H1 (cell line): ENCODE measurements around the gene MAPT. TPM values are rescaled to one million over a fixed set of nuclear protein-coding genes. Genes with fewer than 3 reads are reported as not detected.

Source experiments
- CHD7 ChIP-seq: fragments of 300-600 bp; sonication (generic); IDR thresholded peaks from 2 replicates; pipeline ENCODE4 v1.7.1; 2012; ENCODE audit warnings: low read length, moderate library complexity, mild to moderate bottlenecking, inconsistent platforms; ENCODE audit not compliant: insufficient replicate concordance
- MAFK ChIP-seq: IDR thresholded peaks from 2 replicates; pipeline ENCODE4 v1.6.1; 2012; ENCODE audit warnings: low read depth, mild to moderate bottlenecking, improper control_type of control experiment, low read length
- POLR2A ChIP-seq, 2 experiments: IDR thresholded peaks; 1 replicate in 1 of 2; 2 replicates in 1 of 2; pipeline ENCODE4 v1.6.1; 2011; ENCODE audit warnings: low read depth in 2 of 2, low read length in 2 of 2, mild to moderate bottlenecking in 2 of 2; ENCODE audit errors: control extremely low read depth in 1 of 2
- POLR2AphosphoS5 ChIP-seq: IDR thresholded peaks from 2 replicates; pipeline ENCODE4 v1.6.1; 2011; ENCODE audit warnings: low read depth, low read length
- polyA plus RNA-seq, 7 experiments: library from polyadenylated mRNA; depleted of rRNA in 3 of 7; stranded (reverse) in 5 of 7; unstranded in 2 of 7; fragments of >200 nt in 5 of 7; fragments of 200-250 nt in 2 of 7; gene quantifications; 1 replicate in 5 of 7; 2 replicates in 1 of 7; 4 replicates in 1 of 7; pipeline versions ENCODE4 v1.2.1 to v1.2.3, GENCODE V29; 2011 to 2013; ENCODE audit warnings: missing spikeins in 2 of 7, mixed read lengths in 2 of 7
- total RNA-seq: library from RNA; stranded (reverse); fragmentation: NEBNext Ultra II Directional; extraction: Animal tissue kit (Norgen Biotek cat#: 25700); gene quantifications from 2 replicates; pipeline ENCODE4 v1.2.1, GENCODE V29; 2021

Gene MAPT
- total and polyA plus RNA-seq, 2 of the 8 experiments (the other 6 are each of a cell fraction or from before 2014, with no cell fraction given) = 0.54 to 1.7 TPM

- TF ChIP-seq CHD7 (no peak), MAFK (no peak), POLR2A (IDR thresholded peaks at IDR 0.05; ENCODE audit: control extremely low read depth in 1 of 2, low read depth in 2 of 2, low read length in 2 of 2) (peak in 1 of 2 experiments; percentile 28; a peak in 1 of 3 replicates), POLR2AphosphoS5 (no peak)
Measured at GRCh38 chr17:46035112-46035818, 140.9 kb downstream of the MAPT start (continued).
